ENCODE measurements around the gene CHD9. TPM values are rescaled to one million over a fixed set of nuclear protein-coding genes. Genes with fewer than 3 reads are reported as not detected.
A peak's percentile ranks its signal among the peaks of the same experiment; 100 is the strongest.

CHD9 gene
- polyA plus RNA-seq, 1 donor from 2014 or later = 72.3 TPM

- no peaks in the 10 kb centered on the region for H3K27me3 Mint-ChIP-seq
- H3K4me3 Mint-ChIP-seq = peak overlapping the region in 1 of 4 donors; percentile 68
- H3K4me1 Mint-ChIP-seq = peaks cover 14 to 25% (median 25%) of the 10 kb centered on the region in 3 donors
- H3K9me3 Mint-ChIP-seq = no peaks in the 10 kb centered on the region
- no peak overlapping the region for H3K27ac Mint-ChIP-seq
- peaks cover 3% of the 10 kb centered on the region for H3K36me3 Mint-ChIP-seq
Observed at GRCh38 chr16:53111078-53111791, 56.4 kb downstream of the CHD9 start.

- peaks cover 3% of the 10 kb centered on the region for H3K36me3 Mint-ChIP-seq
Observed at GRCh38 chr16:53112015-53112414, 57.2 kb downstream of the CHD9 start.

GRCh38 chr16:53115047-53115446, 60.3 kb downstream of the CHD9 start:
- peak overlapping the region in 1 of 3 donors; percentile 23 for H3K27ac Mint-ChIP-seq

More at GRCh38 chr16:53112015-53112414, 57.2 kb downstream of the CHD9 start:
- H3K27me3 Mint-ChIP-seq = no peaks in the 10 kb centered on the region
- H3K4me3 Mint-ChIP-seq = no peak overlapping the region
- H3K4me1 Mint-ChIP-seq = peaks cover 14 to 22% (median 20%) of the 10 kb centered on the region in 3 donors
- peak overlapping the region in 1 of 3 donors; percentile 21 for H3K27ac Mint-ChIP-seq
- no peaks in the 10 kb centered on the region for H3K9me3 Mint-ChIP-seq

GRCh38 chr16:53115773-53116172, 61.0 kb downstream of the CHD9 start:
- H3K4me1 Mint-ChIP-seq = peaks cover 13 to 19% (median 18%) of the 10 kb centered on the region in 3 donors
- H3K27ac Mint-ChIP-seq = no peak overlapping the region
- H3K4me3 Mint-ChIP-seq = no peak overlapping the region
- H3K27me3 Mint-ChIP-seq = no peaks in the 10 kb centered on the region
- H3K36me3 Mint-ChIP-seq = no peaks in the 10 kb centered on the region
- no peaks in the 10 kb centered on the region for H3K9me3 Mint-ChIP-seq

More at GRCh38 chr16:53115047-53115446, 60.3 kb downstream of the CHD9 start:
- Mint-ChIP-seq H3K9me3 (no peaks in the 10 kb centered on the region), H3K4me1 (peaks cover 15 to 21% (median 20%) of the 10 kb centered on the region in 3 donors), H3K4me3 (no peak overlapping the region), H3K36me3 (peaks cover under 1% of the 10 kb centered on the region), H3K27me3 (no peaks in the 10 kb centered on the region)

- no peak overlapping the region for H3K4me3 Mint-ChIP-seq
- no peaks in the 10 kb centered on the region for H3K36me3 Mint-ChIP-seq
- H3K9me3 Mint-ChIP-seq = peaks cover 0 to 3% (median 0%) of the 10 kb centered on the region in 3 donors
- H3K27ac Mint-ChIP-seq = peak overlapping the region; percentile 20 to 85 (median 42)
- no peaks in the 10 kb centered on the region for H3K27me3 Mint-ChIP-seq
- peaks cover 17 to 27% (median 22%) of the 10 kb centered on the region in 3 donors for H3K4me1 Mint-ChIP-seq
Observed at GRCh38 chr16:53121043-53121620, 66.3 kb downstream of the CHD9 start.

- no peak overlapping the region for H3K4me3 Mint-ChIP-seq
- H3K4me1 Mint-ChIP-seq = peaks cover 22 to 33% (median 27%) of the 10 kb centered on the region in 3 donors
- H3K36me3 Mint-ChIP-seq = no peaks in the 10 kb centered on the region
- H3K27ac Mint-ChIP-seq = peak overlapping the region; percentile 20 to 85 (median 42)
- peaks cover 0 to 3% (median 0%) of the 10 kb centered on the region in 3 donors for H3K9me3 Mint-ChIP-seq
- H3K27me3 Mint-ChIP-seq = no peaks in the 10 kb centered on the region
Observed at GRCh38 chr16:53121661-53122060, 66.9 kb downstream of the CHD9 start.

- H3K4me1 Mint-ChIP-seq = peaks cover 29 to 41% (median 34%) of the 10 kb centered on the region in 3 donors
- H3K27ac Mint-ChIP-seq = peak overlapping the region in 2 of 3 donors; percentile 26 to 54
- H3K9me3 Mint-ChIP-seq = peaks cover 0 to 3% (median 0%) of the 10 kb centered on the region in 3 donors
- no peaks in the 10 kb centered on the region for H3K36me3 Mint-ChIP-seq
- peak overlapping the region in 1 of 4 donors; percentile 39 for H3K4me3 Mint-ChIP-seq
- no peaks in the 10 kb centered on the region for H3K27me3 Mint-ChIP-seq
Observed at GRCh38 chr16:53123747-53124146, 69.0 kb downstream of the CHD9 start.

- H3K4me3 Mint-ChIP-seq = peak overlapping the region in 2 of 4 donors; percentile 50 to 63
- H3K4me1 Mint-ChIP-seq = peaks cover 30 to 50% (median 43%) of the 10 kb centered on the region in 3 donors
- no peaks in the 10 kb centered on the region for H3K36me3 Mint-ChIP-seq
- peak overlapping the region; percentile 18 to 80 (median 53) for H3K27ac Mint-ChIP-seq
- H3K9me3 Mint-ChIP-seq = peaks cover 0 to 3% (median 0%) of the 10 kb centered on the region in 3 donors
- no peaks in the 10 kb centered on the region for H3K27me3 Mint-ChIP-seq
Observed at GRCh38 chr16:53126390-53126789, 71.6 kb downstream of the CHD9 start.

- H3K27me3 Mint-ChIP-seq = no peaks in the 10 kb centered on the region
- peak overlapping the region; percentile 81 to 96 (median 92) for H3K4me3 Mint-ChIP-seq
- peak overlapping the region; percentile 93 to 97 (median 94) for H3K27ac Mint-ChIP-seq
- peaks cover 33 to 60% (median 37%) of the 10 kb centered on the region in 3 donors for H3K4me1 Mint-ChIP-seq
- peaks cover 1% of the 10 kb centered on the region for H3K36me3 Mint-ChIP-seq
- H3K9me3 Mint-ChIP-seq = no peaks in the 10 kb centered on the region
Observed at GRCh38 chr16:53129281-53130158, 74.7 kb downstream of the CHD9 start.

- Mint-ChIP-seq H3K27ac (peak overlapping the region; percentile 93 to 97 (median 94)), H3K36me3 (peaks cover 1% of the 10 kb centered on the region), H3K27me3 (no peaks in the 10 kb centered on the region), H3K4me1 (peaks cover 31 to 64% (median 41%) of the 10 kb centered on the region in 3 donors), H3K4me3 (peak overlapping the region; percentile 81 to 96 (median 92)), H3K9me3 (no peaks in the 10 kb centered on the region)
Observed at GRCh38 chr16:53130159-53131049, 75.6 kb downstream of the CHD9 start.

GRCh38 chr16:53131050-53131362, 76.2 kb downstream of the CHD9 start:
- peak overlapping the region; percentile 75 to 89 (median 80) for H3K4me3 Mint-ChIP-seq
- H3K9me3 Mint-ChIP-seq = no peaks in the 10 kb centered on the region
- peaks cover 1% of the 10 kb centered on the region for H3K36me3 Mint-ChIP-seq
- H3K27me3 Mint-ChIP-seq = no peaks in the 10 kb centered on the region
- peaks cover 27 to 60% (median 39%) of the 10 kb centered on the region in 3 donors for H3K4me1 Mint-ChIP-seq
- H3K27ac Mint-ChIP-seq = peak overlapping the region in 2 of 3 donors; percentile 36 to 97

GRCh38 chr16:53131363-53132071, 76.7 kb downstream of the CHD9 start:
- Mint-ChIP-seq H3K4me3 (peak overlapping the region; percentile 90 to 92 (median 90)), H3K36me3 (peaks cover 1% of the 10 kb centered on the region), H3K27ac (peak overlapping the region in 2 of 3 donors; percentile 90 to 92), H3K9me3 (no peaks in the 10 kb centered on the region), H3K27me3 (no peaks in the 10 kb centered on the region), H3K4me1 (peaks cover 22 to 54% (median 34%) of the 10 kb centered on the region in 3 donors)

- H3K27ac Mint-ChIP-seq = peak overlapping the region in 1 of 3 donors; percentile 90
- H3K4me3 Mint-ChIP-seq = peak overlapping the region; percentile 77 to 92 (median 90)
- no peaks in the 10 kb centered on the region for H3K27me3 Mint-ChIP-seq
- peaks cover 1% of the 10 kb centered on the region for H3K36me3 Mint-ChIP-seq
- no peaks in the 10 kb centered on the region for H3K9me3 Mint-ChIP-seq
- peaks cover 15 to 51% (median 29%) of the 10 kb centered on the region in 3 donors for H3K4me1 Mint-ChIP-seq
Observed at GRCh38 chr16:53132406-53132805, 77.6 kb downstream of the CHD9 start.
